Activated CD4-positive, alpha-beta T cell treated with anti-CD3 and anti-CD28 coated beads for 1 hour (primary cell): ENCODE data around the gene ZNF501.

ENCODE experiments used
- DNase-seq: peaks from one replicate; pipeline ENCODE4 v3.0.0-alpha.2; 2020

ZNF501 gene

GRCh38 chr3:44729384-44729910 lies at the start of gene ZNF501:
Gene ZNF501, plus strand, starts transcription at chr3:44729635. Its CDS starts 4,787 bp downstream, at chr3:44734422.
- DNase-seq, result peak; percentile 79

- no peak for DNase-seq
These were observed 48.4 kb upstream of the ZNF501 start for GRCh38 chr3:44680921-44681455.

GRCh38 chr3:44682182-44682896 lies 47.1 kb upstream of the ZNF501 start:
- DNase-seq, result no peak

- peak; percentile 39 for DNase-seq
These were observed 44.2 kb upstream of the ZNF501 start for GRCh38 chr3:44685128-44685800.

GRCh38 chr3:44687898-44688297 lies 41.5 kb upstream of the ZNF501 start:
- DNase-seq, result no peak

GRCh38 chr3:44712455-44713075 lies 16.9 kb upstream of the ZNF501 start, which contains the start of gene ZNF502:
Gene ZNF502, plus strand, starts transcription at chr3:44712660. Its CDS starts 7,602 bp downstream, at chr3:44720262.
- peak; percentile 49 for DNase-seq

- no peak for DNase-seq
These were observed 8.0 kb upstream of the ZNF501 start for GRCh38 chr3:44721231-44722102.

- DNase-seq, result no peak
These were observed 7.4 kb upstream of the ZNF501 start for GRCh38 chr3:44722103-44722401.

GRCh38 chr3:44734646-44735168 lies 5.3 kb downstream of the ZNF501 start:
- no peak for DNase-seq

- DNase-seq, result no peak
These were observed 31.6 kb downstream of the ZNF501 start for GRCh38 chr3:44761101-44761423.

- DNase-seq, result peak; percentile 97
These were observed 32.2 kb downstream of the ZNF501 start, which contains the start of the genes KIAA1143 and KIF15 for GRCh38 chr3:44761424-44762169. Gene KIAA1143, minus strand, starts transcription at chr3:44761619. Its CDS starts 17 bp downstream, at chr3:44761602. Gene KIF15, plus strand, starts transcription at chr3:44761794. Its CDS starts 72 bp downstream, at chr3:44761866.

- DNase-seq, result no peak
These were observed 32.8 kb downstream of the ZNF501 start for GRCh38 chr3:44762170-44762677.

- DNase-seq, result no peak
These were observed 33.3 kb downstream of the ZNF501 start for GRCh38 chr3:44762690-44763089.

- DNase-seq, result no peak
These were observed 34.8 kb downstream of the ZNF501 start for GRCh38 chr3:44764248-44764647.

- no peak for DNase-seq
These were observed 42.1 kb downstream of the ZNF501 start for GRCh38 chr3:44771424-44772098.

- no peak for DNase-seq
These were observed 42.6 kb downstream of the ZNF501 start for GRCh38 chr3:44772099-44772442.

GRCh38 chr3:44782891-44783290 lies 53.5 kb downstream of the ZNF501 start:
- DNase-seq, result no peak
